Measurements from ENCODE around the gene CADM1. TPM values are rescaled to one million over a fixed set of nuclear protein-coding genes. Genes with fewer than 3 reads are reported as not detected.

The CADM1 gene
- total and polyA plus RNA-seq, 2 donors (not counting 3 experiments of a cell fraction or from before 2014, with no cell fraction given) = 0.52 to 2.6 TPM

GRCh38 chr11:115237578-115237977 lies 266.6 kb downstream of the CADM1 start:
- dilution Hi-C loops (cut with MboI; ENCODE audit: extremely low pct_ligation_motif_present, low sequenced_read_pairs) = no loop called here

More at GRCh38 chr11:115237578-115237977, 266.6 kb downstream of the CADM1 start:
- Histone ChIP-seq H3K36me3 (ENCODE audit: control insufficient read depth in 2 of 2, extremely low read depth in 1 of 2, insufficient read depth in 2 of 2, low read length in 2 of 2) (no peaks in the 10 kb centered on the region), H3K4me3 (replicated peaks in 1 of 3; ENCODE audit: insufficient read depth in 1 of 3, low read depth in 1 of 3, low read length in 3 of 3) (no peak overlapping the region), H3K9ac (replicated peaks; ENCODE audit: extremely low read depth, insufficient read depth, low read length) (no peak overlapping the region), H3K4me1 (ENCODE audit: control insufficient read depth, extremely low read depth, insufficient read depth, low read length) (no peaks in the 10 kb centered on the region), H3K9me1 (replicated peaks; ENCODE audit: control insufficient read depth, extremely low read depth, insufficient read depth, low read length) (no peaks in the 10 kb centered on the region), H3K27ac (ENCODE audit: insufficient read depth, low read depth, low read length) (no peak overlapping the region), H3K27me3 (ENCODE audit: control insufficient read depth in 2 of 2, insufficient read depth in 2 of 2, low read length in 2 of 2) (no peaks in the 10 kb centered on the region), H2AFZ (ENCODE audit: low read depth, low read length) (no peak overlapping the region), H3K4me2 (ENCODE audit: insufficient read depth, low read length) (no peak overlapping the region), H3K9me3 (replicated peaks; ENCODE audit: control insufficient read depth, insufficient read depth, low read length) (no peaks in the 10 kb centered on the region), H3K79me2 (ENCODE audit: control insufficient read depth, insufficient read depth, low read length) (no peaks in the 10 kb centered on the region), H4K20me1 (replicated peaks; ENCODE audit: control insufficient read depth, extremely low read depth, insufficient read depth, low read length) (no peaks in the 10 kb centered on the region)
- ChIA-PET POLR2A (no interaction called here), CTCF (no interaction called here)
- FAIRE-seq = no peak
- no peak for DNase-seq (ENCODE audit: low read depth, low spot score)
- no peak for TF ChIP-seq CTCF (IDR thresholded peaks at IDR 0.05; ENCODE audit: extremely low read depth in 1 of 2, insufficient read depth in 1 of 2, low read depth in 1 of 2, low read length in 2 of 2)
- no peak for TF ChIP-seq MYC (IDR thresholded peaks at IDR 0.05; ENCODE audit: low read depth, low read length)
- no peak for TF ChIP-seq POLR2A (IDR thresholded peaks at IDR 0.05; ENCODE audit: low read depth, low read length)
- no peak for TF ChIP-seq EZH2 (IDR thresholded peaks at IDR 0.05; ENCODE audit: borderline replicate concordance, low read depth, low read length, severe bottlenecking)
- no peak for TF ChIP-seq FOS (IDR thresholded peaks at IDR 0.05; ENCODE audit: borderline replicate concordance, insufficient read depth, low read length)
- no peak for TF ChIP-seq MAX (IDR thresholded peaks at IDR 0.05; ENCODE audit: insufficient read depth, insufficient read length)
- no peak for TF ChIP-seq POLR2AphosphoS5 (IDR thresholded peaks at IDR 0.05; ENCODE audit: insufficient read depth, low read depth, low read length)
- no peak for TF ChIP-seq GATA2 (IDR thresholded peaks at IDR 0.05; ENCODE audit: insufficient read depth, insufficient read length, low read depth, low read length)
- TF ChIP-seq JUN (IDR thresholded peaks at IDR 0.05; ENCODE audit: borderline replicate concordance, insufficient read depth, insufficient read length, low read depth) = no peak
- intact Hi-C loops (cut with micrococcal nuclease) = no loop called here
- BruUV-seq (replicated peaks) = no TSS peak
